GM12878 (cell line): ENCODE results near the gene ABCC1. TPM values are rescaled to one million over a fixed set of nuclear protein-coding genes. Genes with fewer than 3 reads are reported as not detected.

ENCODE experiments used
- ATAC-seq: fragments of 200-7000 bp; cut with Tn5 transposase; 3 replicates; pipeline ENCODE4 v1.9.1; 2020; ENCODE audit warnings: mild to moderate bottlenecking, moderate library complexity
- BruUV-seq: library from RNA; stranded (reverse); fragments of 400-500 nt; replicated peaks from 2 replicates; lab custom pipeline; 2021; lab: Mats Ljungman, UMichigan
- CTCF ChIA-PET: fragments of 300-600 bp; sonication (Branson Sonifier 250); formaldehyde crosslinking; extraction: SDS; loops from one replicate; lab custom pipeline; 2021; ENCODE audit warnings: inconsistent platforms; lab: Yijun Ruan, JAX
- POLR2A ChIA-PET: fragments of 350-600 bp; formaldehyde crosslinking; extraction: SDS; loops from one replicate; lab custom pipeline; 2021; ENCODE audit warnings: inconsistent platforms; lab: Charles Lee
- RAD21 ChIA-PET: fragments of 300-600 bp; sonication (Branson Sonifier 250); formaldehyde crosslinking; loops from one replicate; lab custom pipeline; 2023; ENCODE audit warnings: antibody characterized with exemption; ENCODE audit not compliant: unreplicated experiment; lab: Charles Lee
- SMC1A ChIA-PET: fragments of 300-600 bp; sonication (Branson Sonifier 250); formaldehyde crosslinking; loops from one replicate; lab custom pipeline; 2023; ENCODE audit not compliant: unreplicated experiment, uncharacterized antibody; lab: Charles Lee
- DNase-seq: peaks from one replicate; pipeline ENCODE4 v3.0.0-alpha.2; 2011; ENCODE audit warnings: low read depth, low spot score
- FAIRE-seq: peaks from 3 replicates; lab custom pipeline; 2011; peaks lifted over from hg19 to GRCh38; lab: Jason Lieb, UNC
- H2AFZ ChIP-seq: 2 replicates; pipeline ENCODE4 v1.6.0; 2011; ENCODE audit warnings: low read depth, low read length, control low read depth; ENCODE audit not compliant: control insufficient read depth
- H3K27ac ChIP-seq: 2 replicates; pipeline ENCODE4 v1.5.1; 2011; ENCODE audit warnings: control low read depth; ENCODE audit not compliant: control insufficient read depth, insufficient read depth
- H3K27me3 ChIP-seq, 2 experiments: replicated peaks in 1 of 2; 2 replicates each; pipeline versions ENCODE4 v1.6.0 to v1.6.1; 2011; ENCODE audit warnings: low read length in 1 of 2; ENCODE audit not compliant: control insufficient read depth in 2 of 2, insufficient read depth in 2 of 2
- H3K36me3 ChIP-seq, 2 experiments: 2 replicates each; pipeline ENCODE4 v1.5.1; 2011; ENCODE audit warnings: low read length in 1 of 2; ENCODE audit not compliant: control insufficient read depth in 2 of 2, insufficient read depth in 2 of 2
- H3K4me1 ChIP-seq: 2 replicates; pipeline ENCODE4 v1.6.1; 2011; ENCODE audit warnings: mild to moderate bottlenecking, low read length, moderate library complexity, mixed read lengths; ENCODE audit not compliant: control insufficient read depth, insufficient read depth
- H3K4me2 ChIP-seq: 2 replicates; pipeline ENCODE4 v1.6.0; 2011; ENCODE audit warnings: control low read depth; ENCODE audit not compliant: control insufficient read depth, insufficient read depth
- H3K4me3 ChIP-seq: fragments of 200-600 bp; sonication (generic); 2 replicates; pipeline ENCODE4 v1.5.1; 2016
- H3K79me2 ChIP-seq: 2 replicates; pipeline ENCODE4 v1.6.0; 2011; ENCODE audit warnings: low read length; ENCODE audit not compliant: control insufficient read depth, insufficient read depth
- H3K9ac ChIP-seq: 2 replicates; pipeline ENCODE4 v1.8.0; 2011; ENCODE audit warnings: low read length, control low read depth, mixed read lengths; ENCODE audit not compliant: control insufficient read depth, insufficient read depth
- H3K9me3 ChIP-seq: replicated peaks from 3 replicates; pipeline ENCODE4 v1.5.1; 2011; ENCODE audit warnings: mild to moderate bottlenecking, low read length; ENCODE audit not compliant: control insufficient read depth, insufficient read depth
- H4K20me1 ChIP-seq: 2 replicates; pipeline ENCODE4 v1.6.0; 2011; ENCODE audit not compliant: control insufficient read depth, insufficient read depth
- ATF7 ChIP-seq: fragments of 450-650 bp; IDR thresholded peaks from 2 replicates; pipeline ENCODE4 v1.6.1; 2016; ENCODE audit warnings: low read depth, mild to moderate bottlenecking
- BCL3 ChIP-seq: IDR thresholded peaks from 2 replicates; pipeline ENCODE4 v1.6.1; 2011; ENCODE audit warnings: borderline replicate concordance, low read depth, mild to moderate bottlenecking, moderate library complexity, low read length; ENCODE audit not compliant: insufficient read depth, poor library complexity, severe bottlenecking
- BHLHE40 ChIP-seq, 2 experiments: fragments of 450-650 bp in 1 of 2; IDR thresholded peaks; 2 replicates each; pipeline ENCODE4 v1.6.1; 2011 to 2017; ENCODE audit warnings: low read depth in 2 of 2, borderline replicate concordance in 1 of 2, improper control_type of control experiment in 1 of 2, low read length in 1 of 2, mild to moderate bottlenecking in 1 of 2
- FOS ChIP-seq: IDR thresholded peaks from 3 replicates; pipeline ENCODE4 v1.6.1; 2011; ENCODE audit warnings: borderline replicate concordance; ENCODE audit not compliant: insufficient read length; ENCODE audit errors: extremely low read depth
- PAX5 ChIP-seq: IDR thresholded peaks from 2 replicates; pipeline ENCODE4 v1.6.1; 2011; ENCODE audit warnings: low read depth, low read length, borderline replicate concordance
- POU2F2 ChIP-seq: IDR thresholded peaks from 3 replicates; pipeline ENCODE4 v1.6.1; 2011; ENCODE audit warnings: low read depth, mild to moderate bottlenecking, low read length, borderline replicate concordance
- SREBF1 ChIP-seq: IDR thresholded peaks from 2 replicates; pipeline ENCODE4 v1.6.1; 2012; ENCODE audit warnings: mild to moderate bottlenecking, low read length
- YBX1 ChIP-seq: fragments of 450-650 bp; IDR thresholded peaks from 2 replicates; pipeline ENCODE4 v1.6.1; 2016; ENCODE audit warnings: antibody characterized with exemption
- WGBS: methylation state at CpG from one replicate; pipeline ENCODE4 v1.1.6; 2016; ENCODE audit warnings: low lambda C conversion rate; ENCODE audit not compliant: insufficient replicate concordance, insufficient coverage; ENCODE audit errors: missing lambda C conversion rate; 5-methylcytosine and 5-hydroxymethylcytosine counted together
- in situ Hi-C: fragments of 300-500 bp; cut with MboI; formaldehyde crosslinking; loops from 9 replicates; pipeline ENCODE4 v1.14.3; 2018; ENCODE audit warnings: mixed read lengths
- intact Hi-C: fragments of 100-400 bp; cut with micrococcal nuclease; formaldehyde crosslinking; loops from one replicate; pipeline ENCODE4 v1.14.2; 2022; ENCODE audit not compliant: unreplicated experiment
- polyA plus RNA-seq, 11 experiments: library from polyadenylated mRNA; depleted of rRNA in 4 of 11; unstranded in 6 of 11; stranded (reverse) in 5 of 11; fragments of >200 nt; fragmentation: Nextera tagmentation in 4 of 11; fragmentation: Illumina TruSeq in 1 of 11; extraction: Ambion mirVana in 4 of 11; extraction: Trizol in 1 of 11; gene quantifications; 1 replicate in 1 of 11; 2 replicates in 10 of 11; pipeline versions ENCODE4 v1.2.1 to v1.2.3, GENCODE V29; 2011 to 2016; ENCODE audit warnings: inconsistent platforms in 2 of 11, missing spikeins in 2 of 11, low read depth in 1 of 11
- total RNA-seq, 4 experiments: library from RNA; depleted of rRNA in 3 of 4; stranded (reverse); fragments of >200 nt in 3 of 4; fragmentation: Illumina TruSeq in 1 of 4; extraction: Trizol in 1 of 4; gene quantifications; 2 replicates each; pipeline versions ENCODE4 v1.2.1 to v1.2.3, GENCODE V29; 2013 to 2021

The ABCC1 gene
- total and polyA plus RNA-seq, 10 of the 15 experiments (the other 5 are each of a cell fraction or from before 2014, with no cell fraction given) = 3.2 to 44.6 (median 14.5) TPM

- Histone ChIP-seq H3K79me2 (peaks cover 1% of the 10 kb centered on the region), H3K27ac (no peak overlapping the region), H3K9me3 (no peaks in the 10 kb centered on the region), H3K27me3 (no peaks in the 10 kb centered on the region), H3K4me2 (no peak overlapping the region), H2AFZ (no peak overlapping the region), H3K4me1 (peaks cover 14% of the 10 kb centered on the region), H3K36me3 (peaks cover 25 to 29% of the 10 kb centered on the region in 2 experiments), H3K9ac (no peak overlapping the region), H4K20me1 (no peaks in the 10 kb centered on the region), H3K4me3 (no peak overlapping the region)
- ChIA-PET POLR2A (interaction anchor here (0.6 kb wide), 1 partner anchor 22 kb away, joined by 3 read pairs; no protein-coding TSS in a partner anchor), CTCF (no interaction called here), RAD21 (no interaction called here), SMC1A (no interaction called here)
- no peak for ATAC-seq
- DNase-seq = no peak
- intact Hi-C loops = no loop called here
- no TSS peak for BruUV-seq
- FAIRE-seq = no peak
- WGBS = 96% methylated on average over 5 of the region's 5 CpGs
- in situ Hi-C loops = no loop called here
- no peak for TF ChIP-seq BHLHE40 (IDR thresholded peaks at IDR 0.05; ENCODE audit: borderline replicate concordance in 1 of 2, low read depth in 2 of 2, low read length in 1 of 2)
- TF ChIP-seq ATF7 = no peak
- no peak for TF ChIP-seq FOS
- TF ChIP-seq POU2F2 = no peak
- no peak for TF ChIP-seq YBX1
- no peak for TF ChIP-seq BCL3
- TF ChIP-seq SREBF1 = no peak
- no peak for TF ChIP-seq PAX5
Observed at GRCh38 chr16:16012144-16012543, 62.7 kb downstream of the ABCC1 start.
